A549 treated with AZD9567 at 1 μM for 4 hours (cell line): ENCODE data around the gene DLGAP1. TPM values are rescaled to one million over a fixed set of nuclear protein-coding genes. Genes with fewer than 3 reads are reported as not detected.

Experiments
- total RNA-seq: library from RNA; stranded (reverse); fragments of 200-300 nt; extraction: Qiagen RNA extraction; gene quantifications from 5 replicates; pipeline ENCODE4 v1.2.3, GENCODE V29; 2022; ENCODE audit not compliant: insufficient read depth

Gene DLGAP1
- 0.02 to 0.04 TPM (median 0.03 TPM) in 3 of 5 replicates, not detected in the others for total RNA-seq

DNA sequence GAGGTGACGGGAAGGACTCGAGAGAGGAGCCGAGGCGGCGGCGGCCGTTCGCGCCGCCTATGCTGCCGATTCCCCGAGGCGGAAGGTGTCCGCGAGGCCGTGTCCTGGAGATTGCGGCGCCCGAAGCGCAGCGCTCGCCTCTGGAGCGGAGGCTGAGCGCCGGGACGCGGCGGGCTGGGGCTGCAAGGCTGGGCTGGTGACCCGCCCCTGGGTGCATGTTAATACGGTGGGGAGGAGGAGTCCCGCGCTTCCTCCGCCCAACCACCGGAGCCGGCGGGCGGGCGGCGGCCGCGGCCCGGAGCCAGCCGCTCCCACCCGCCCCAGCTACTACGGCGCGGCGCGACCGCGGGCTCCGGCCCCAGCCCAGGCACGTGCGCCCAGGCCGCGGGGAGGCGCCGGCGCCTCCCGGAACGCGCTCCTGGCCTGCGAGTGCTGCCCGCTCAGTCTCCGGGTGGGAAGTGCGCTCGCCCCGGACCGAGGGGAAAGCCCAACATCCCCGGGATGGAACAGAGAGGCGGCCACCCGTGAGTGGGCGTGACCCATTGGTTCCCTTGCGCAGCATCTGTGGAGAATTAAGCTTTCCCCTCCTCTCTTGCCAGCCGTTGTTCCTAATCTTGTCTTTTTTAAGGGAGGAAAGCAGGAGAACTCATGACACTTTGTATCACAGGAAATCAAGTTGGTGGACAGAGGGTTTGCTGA lies at the start of gene DLGAP1:
DLGAP1 (minus strand) TSS at position 195 of the 699 bp plus-strand sequence.

DNA sequence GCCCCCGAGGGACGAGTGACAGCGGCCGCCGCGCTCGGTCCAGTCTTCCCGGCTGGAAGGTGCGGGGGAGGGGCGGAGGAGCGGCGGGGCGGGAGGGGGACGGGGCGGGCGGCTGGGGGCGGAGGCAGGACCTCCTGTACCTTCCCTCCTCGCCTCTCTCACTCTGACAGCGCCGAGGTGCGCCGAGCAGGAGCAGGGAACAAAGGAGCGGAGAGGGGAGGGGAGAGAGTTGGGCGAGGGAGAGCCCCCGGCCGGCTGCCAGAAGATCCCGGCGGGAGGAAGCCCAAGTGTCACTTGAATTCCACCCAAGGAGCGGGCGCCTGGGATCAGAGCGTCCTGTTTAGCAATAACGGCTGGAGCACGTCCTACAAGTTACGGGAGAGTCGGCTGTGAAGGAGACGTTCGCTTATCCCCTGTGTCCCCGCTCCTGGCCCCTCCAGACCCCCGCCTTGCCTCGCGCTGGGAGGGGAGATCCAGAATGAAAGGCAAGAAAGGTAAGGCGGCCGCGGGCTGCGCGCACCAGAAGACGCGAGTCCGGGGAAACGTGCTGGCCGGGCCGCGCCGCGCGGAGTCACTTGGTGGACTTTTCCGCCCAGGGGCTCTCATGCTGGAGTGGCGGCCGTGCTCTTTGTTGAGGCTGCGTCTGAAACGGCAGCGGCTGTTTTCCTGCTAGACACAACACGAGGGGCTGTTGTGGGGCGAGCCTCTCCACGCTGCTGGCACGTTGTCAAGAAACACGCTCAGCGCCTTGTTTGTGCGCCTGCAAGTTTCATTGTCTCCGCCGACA lies 1004.9 kb downstream of the DLGAP1 start, which contains the start of gene TGIF1:
TGIF1 (plus strand) TSS at position 161 of the 787 bp plus-strand sequence; CDS start at position 479, 318 bp downstream.

